HG03469 (cell line): ENCODE results near the gene UBA52.
"Not testable (repeated sequence)": the region's sequence is repeated elsewhere in the genome, so short reads cannot be mapped to it uniquely, and the experiment has no call there.

ENCODE experiments used
- ATAC-seq: cut with Tn5 transposase; IDR thresholded peaks from one replicate; pipeline ENCODE4 v1.9.1; 2021; ENCODE audit warnings: mild to moderate bottlenecking, moderate library complexity, moderate number of reproducible peaks; ENCODE audit not compliant: unreplicated experiment

UBA52 gene

GRCh38 chr19:18571564-18572344 lies at the start of gene UBA52:
Gene UBA52 (plus strand): TSS chr19:18571857. CDS start chr19:18573301, 1,444 bp downstream.
- ATAC-seq = peak; percentile 85

- peak; percentile 80 for ATAC-seq
These were observed 49.4 kb upstream of the UBA52 start for GRCh38 chr19:18522124-18522861.

- ATAC-seq = not testable (repeated sequence)
These were observed 48.7 kb upstream of the UBA52 start for GRCh38 chr19:18522862-18523440.

DNA sequence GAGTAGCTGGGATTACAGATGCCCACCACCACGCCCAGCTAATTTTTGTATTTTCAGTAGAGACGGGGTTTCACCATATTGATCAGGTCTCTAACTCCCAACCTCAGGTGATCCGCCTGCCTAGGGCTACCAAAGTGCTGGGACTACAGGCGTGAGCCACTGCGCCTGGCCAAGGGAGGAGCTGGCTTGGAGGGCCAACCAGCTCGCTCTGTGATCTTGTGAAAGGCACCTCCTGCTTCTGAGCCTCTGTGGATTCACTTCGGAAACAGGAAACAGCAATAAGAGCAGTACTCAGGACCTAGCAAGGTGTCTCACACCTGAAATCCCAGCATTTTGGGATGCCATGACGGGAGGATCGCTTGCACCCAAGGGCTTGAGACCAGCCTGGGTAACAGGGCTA lies 47.8 kb upstream of the UBA52 start:
- ATAC-seq = no peak

- no peak for ATAC-seq
These were observed 45.3 kb upstream of the UBA52 start for GRCh38 chr19:18526316-18526715.

DNA sequence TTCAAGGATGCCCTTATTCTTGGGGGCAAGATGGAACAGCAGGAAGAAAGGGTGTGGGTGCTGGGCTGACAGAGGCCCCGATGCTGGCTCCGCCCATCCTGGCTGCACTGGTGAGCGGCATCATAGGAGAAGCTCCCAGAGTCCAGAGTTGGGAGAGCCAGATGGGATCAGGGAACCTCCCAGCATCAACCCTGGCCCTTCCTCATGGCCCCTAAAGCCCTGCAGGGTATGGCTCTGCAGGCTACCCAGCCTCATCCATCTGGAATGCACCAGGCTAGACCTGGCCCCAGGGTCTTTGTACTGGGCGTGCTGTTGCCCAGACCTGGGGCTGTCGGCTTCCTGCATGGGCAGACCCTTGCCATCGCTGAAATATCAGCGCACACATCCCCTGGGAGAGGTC lies 41.9 kb upstream of the UBA52 start:
- ATAC-seq = no peak

DNA sequence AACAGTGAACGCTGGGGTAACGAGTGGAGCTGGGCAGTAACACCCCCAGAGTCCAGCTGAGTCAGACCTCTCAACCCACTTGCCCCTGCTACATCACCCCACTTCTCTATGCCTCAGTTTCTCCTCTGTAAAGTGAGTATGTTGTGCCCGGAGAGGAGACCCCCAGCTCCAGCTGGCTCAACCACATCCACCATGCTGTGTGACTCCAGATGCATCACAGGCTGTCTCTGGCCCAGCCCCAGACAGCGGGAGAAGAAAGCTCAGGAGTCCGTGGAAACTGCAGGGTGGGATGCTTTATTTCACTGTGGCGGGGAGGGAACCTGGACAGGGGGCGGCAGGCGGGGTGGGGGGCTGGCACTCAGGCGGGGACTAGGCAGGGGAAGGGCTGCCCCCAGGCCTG lies 40.2 kb upstream of the UBA52 start:
- no peak for ATAC-seq

DNA sequence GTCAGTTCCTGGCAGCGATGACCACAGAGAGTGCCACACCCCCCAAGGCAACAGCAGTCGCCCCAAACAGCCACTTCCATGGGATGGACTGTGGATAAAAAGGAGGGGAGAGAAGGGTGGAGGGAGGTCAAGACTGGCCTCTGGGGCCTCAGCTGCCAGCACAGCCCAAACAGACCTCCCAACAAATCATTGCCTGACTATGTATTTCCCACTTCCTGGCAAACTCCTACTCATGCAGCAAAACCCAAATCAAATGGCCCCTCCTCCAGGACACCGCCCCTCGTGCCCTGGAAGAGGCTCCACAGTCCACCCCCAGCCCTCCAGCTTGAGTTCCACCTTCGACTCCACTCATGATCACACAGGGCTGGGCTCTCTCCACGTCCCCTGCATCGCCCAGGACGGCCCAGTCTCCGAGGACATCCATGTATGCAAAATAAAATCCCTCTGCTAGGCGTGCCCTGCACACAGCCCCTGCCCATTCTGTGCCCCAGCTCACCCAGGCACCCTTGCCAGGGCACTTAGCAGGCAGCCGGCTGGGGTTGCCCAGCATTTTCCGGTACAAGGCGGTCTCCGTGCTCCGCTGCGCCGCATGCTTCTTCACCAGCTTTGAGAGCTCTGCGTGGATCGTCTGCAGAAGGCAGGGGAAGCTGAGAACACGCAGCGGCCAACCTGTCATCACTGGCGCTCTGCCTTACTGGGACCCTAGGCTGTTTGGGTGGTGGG lies 39.3 kb upstream of the UBA52 start:
- ATAC-seq = no peak

DNA sequence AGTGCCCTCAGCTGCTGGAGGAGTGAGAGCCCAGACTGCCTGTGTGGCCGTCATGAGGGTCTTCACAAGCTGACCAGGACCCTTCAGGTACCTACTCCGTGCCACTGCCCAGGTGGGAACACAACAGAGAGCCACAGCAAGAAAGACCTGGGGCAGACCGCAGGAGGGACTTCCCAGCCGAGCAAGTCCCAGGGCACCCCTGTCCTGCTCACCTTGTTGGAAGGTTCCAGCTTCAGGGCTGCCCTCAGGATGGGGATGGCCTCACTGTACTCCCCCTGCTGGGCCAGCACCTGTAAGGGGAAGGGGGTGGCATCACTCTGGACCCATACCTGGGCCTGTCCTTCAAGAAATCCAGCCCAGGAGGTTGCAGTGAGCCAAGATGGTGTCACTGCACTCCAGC lies 38.6 kb upstream of the UBA52 start:
- ATAC-seq = no peak

- ATAC-seq = no peak
These were observed 35.2 kb upstream of the UBA52 start for GRCh38 chr19:18536475-18536874.

DNA sequence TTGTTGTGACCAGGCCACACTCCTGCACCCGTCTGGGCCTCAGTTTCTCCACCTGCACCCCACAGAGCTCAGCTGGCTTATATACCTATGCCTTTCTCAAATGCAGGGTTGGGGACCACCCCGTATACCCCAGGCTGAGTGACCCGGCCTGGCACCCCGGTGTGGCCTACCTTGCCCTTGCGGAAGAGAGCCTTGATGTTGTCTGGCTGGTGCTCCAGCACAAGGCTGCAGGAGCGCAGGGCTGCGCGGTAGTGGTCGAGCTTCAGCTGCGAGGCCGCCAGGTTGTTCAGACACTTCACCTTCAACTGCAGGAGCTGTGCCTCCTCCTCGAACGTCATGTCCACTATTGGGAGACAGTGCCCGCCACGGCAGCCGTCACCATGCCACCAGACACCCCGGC lies 34.2 kb upstream of the UBA52 start:
- no peak for ATAC-seq

GRCh38 chr19:18538115-18538514 lies 33.5 kb upstream of the UBA52 start:
- no peak for ATAC-seq

DNA sequence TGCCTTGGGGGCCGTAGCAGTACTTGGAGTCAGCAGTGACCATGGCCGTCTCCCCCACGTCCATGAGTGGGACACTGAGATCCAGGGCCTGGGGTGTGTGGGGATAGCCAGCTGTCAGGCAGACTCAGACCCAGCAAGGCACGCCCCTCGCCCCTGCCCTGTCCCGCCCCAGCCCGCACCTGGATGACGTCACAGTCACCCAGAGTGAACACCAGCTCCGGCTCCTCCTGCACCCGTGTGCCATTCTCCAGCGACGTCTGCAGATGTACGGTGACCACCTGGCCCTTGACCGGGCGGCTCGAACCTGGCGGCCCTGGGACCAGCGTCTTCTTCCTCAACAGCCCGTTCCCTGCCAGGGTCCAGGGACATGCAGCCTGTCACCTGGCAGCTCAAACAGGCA lies 32.3 kb upstream of the UBA52 start:
- ATAC-seq = no peak

DNA sequence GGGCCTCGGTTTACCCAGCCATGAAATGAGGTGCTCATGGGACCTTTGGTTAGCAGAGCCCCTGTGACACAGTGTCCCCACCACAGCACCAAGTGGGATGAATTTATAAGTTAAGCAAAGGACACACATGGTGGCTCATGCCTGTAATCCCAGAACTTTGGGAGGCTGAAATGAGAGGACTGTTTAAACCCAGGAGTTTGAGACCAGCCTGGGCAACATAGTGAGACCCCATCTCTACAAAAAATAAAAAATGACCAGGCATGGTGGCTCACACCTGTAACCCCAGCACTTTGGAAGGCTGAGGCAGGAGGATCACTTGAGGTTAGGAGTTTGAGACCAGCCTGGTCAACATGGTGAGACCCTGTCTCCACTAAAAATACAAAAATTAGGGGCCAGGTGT lies 31.5 kb upstream of the UBA52 start:
- ATAC-seq = not testable (repeated sequence)

DNA sequence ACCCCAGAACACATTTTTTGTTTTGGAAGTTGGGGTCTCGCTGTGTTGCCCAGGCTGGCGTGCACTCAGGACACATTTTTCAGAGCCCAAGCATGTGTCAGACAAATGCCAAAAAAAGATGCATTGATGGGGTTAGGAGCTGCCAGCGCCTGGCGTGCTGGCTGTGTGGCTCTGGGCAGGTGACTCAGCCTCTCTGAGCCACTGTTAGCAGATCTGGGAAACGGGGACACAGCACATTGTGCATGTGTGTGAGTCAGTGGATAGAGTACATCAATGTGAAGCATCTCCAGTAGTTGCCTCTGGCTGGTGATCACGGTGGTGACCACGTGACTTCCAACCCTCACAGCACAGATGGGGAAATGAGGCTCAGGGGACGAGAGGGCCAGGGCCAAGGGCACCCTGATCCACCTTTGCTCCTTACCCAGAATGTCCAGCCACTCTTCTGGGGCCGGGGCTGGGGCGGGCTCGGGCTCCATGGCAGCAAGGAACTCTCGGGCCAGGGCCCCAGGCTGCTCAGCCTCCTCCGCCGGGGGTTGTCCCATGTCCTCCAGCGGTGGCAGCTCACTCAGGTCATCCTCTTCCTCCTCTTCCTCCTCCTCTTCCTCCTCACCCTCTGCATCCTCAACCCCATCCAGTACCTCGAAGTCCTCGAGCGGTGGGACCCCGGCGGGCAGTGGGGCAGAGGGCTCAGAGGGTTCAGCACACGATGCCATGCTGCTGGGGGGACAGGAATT lies 30.2 kb upstream of the UBA52 start:
- ATAC-seq = no peak

DNA sequence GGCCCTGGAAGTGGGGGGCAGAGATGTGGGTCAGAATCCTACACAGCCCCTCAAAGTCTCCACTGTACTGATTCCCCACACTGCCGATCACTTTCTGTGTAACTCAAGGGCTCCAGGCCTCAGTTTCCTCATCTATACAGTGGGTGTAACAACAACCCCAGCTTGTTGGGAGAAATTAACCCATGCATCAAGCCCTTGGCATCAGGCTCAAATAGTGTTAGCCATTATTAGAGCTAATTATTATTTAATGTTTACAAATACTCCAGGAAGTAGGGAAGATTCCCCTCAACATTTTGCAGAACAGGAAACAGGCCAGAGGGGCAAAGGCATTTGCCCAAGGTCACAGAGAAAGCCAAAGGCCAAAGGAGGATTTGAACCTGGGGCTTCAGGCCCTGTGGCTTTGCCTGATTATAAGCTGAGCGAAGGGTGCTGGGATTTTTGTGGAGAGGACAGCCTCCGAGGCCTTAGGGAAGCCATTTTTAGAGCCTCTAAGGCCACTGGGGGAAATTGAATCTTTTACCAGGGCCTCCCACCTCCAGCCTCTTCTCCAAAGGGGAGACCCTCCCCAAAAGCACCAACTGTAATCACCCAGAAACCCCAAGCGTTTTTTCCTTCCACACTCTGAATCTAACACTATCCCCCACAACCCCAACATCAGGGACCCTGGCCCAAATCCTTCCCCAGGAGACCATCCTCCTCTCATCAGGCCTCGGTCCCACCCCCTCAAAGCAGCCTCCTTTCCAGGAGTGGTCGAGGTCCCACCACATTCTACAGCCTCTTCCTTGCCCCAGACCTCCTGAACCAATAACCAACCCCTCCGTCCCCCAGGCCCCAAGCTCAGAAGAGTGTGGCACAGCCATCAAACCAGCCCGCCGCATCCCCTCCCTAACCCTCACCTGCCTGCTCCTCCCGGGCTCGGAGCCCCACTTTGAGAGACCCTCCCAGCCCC lies 29.4 kb upstream of the UBA52 start:
- ATAC-seq = no peak

GRCh38 chr19:18542941-18543813 lies 28.5 kb upstream of the UBA52 start, which contains the start of gene FKBP8:
Gene FKBP8 (minus strand): TSS chr19:18543573. CDS start chr19:18541970, 1,603 bp downstream.
- peak; percentile 83 for ATAC-seq

- peak; percentile 69 for ATAC-seq
These were observed 27.7 kb upstream of the UBA52 start for GRCh38 chr19:18543814-18544475.
